IPS-15b (cell line): ENCODE data around the gene TMC6.
"Not testable (repeated sequence)": the region's sequence is repeated elsewhere in the genome, so short reads cannot be mapped to it uniquely, and the experiment has no call there.

Experiments
- H3K27me3 ChIP-seq: one replicate; pipeline ENCODE4 v1.6.1; 2013; ENCODE audit warnings: low read length; ENCODE audit not compliant: control insufficient read depth, insufficient read depth
- H3K36me3 ChIP-seq: one replicate; pipeline ENCODE4 v1.6.1; 2013; ENCODE audit warnings: low read length; ENCODE audit not compliant: control insufficient read depth, insufficient read depth
- H3K4me1 ChIP-seq: one replicate; pipeline ENCODE4 v1.6.1; 2013; ENCODE audit warnings: mild to moderate bottlenecking, low read length; ENCODE audit not compliant: control insufficient read depth, insufficient read depth
- H3K4me3 ChIP-seq: one replicate; pipeline ENCODE4 v1.5.1; 2013; ENCODE audit warnings: low read depth, low read length
- H3K9ac ChIP-seq: one replicate; pipeline ENCODE4 v1.6.1; 2013; ENCODE audit warnings: low read depth, mild to moderate bottlenecking, low read length
- H3K9me3 ChIP-seq: one replicate; pipeline ENCODE4 v1.6.1; 2013; ENCODE audit warnings: mild to moderate bottlenecking, low read length; ENCODE audit not compliant: control insufficient read depth, insufficient read depth

The TMC6 gene

GRCh38 chr17:78088529-78088928 is 40.0 kb downstream of the TMC6 start:
- no peaks in the 10 kb centered on the region for H3K27me3 ChIP-seq
- no peak overlapping the region for H3K9ac ChIP-seq
- no peaks in the 10 kb centered on the region for H3K4me1 ChIP-seq
- H3K9me3 ChIP-seq = no peaks in the 10 kb centered on the region
- H3K4me3 ChIP-seq = no peak overlapping the region
- peaks cover 18% of the 10 kb centered on the region for H3K36me3 ChIP-seq

- Histone ChIP-seq H3K4me1 (no peaks in the 10 kb centered on the region), H3K9me3 (no peaks in the 10 kb centered on the region), H3K9ac (no peak overlapping the region), H3K36me3 (peaks cover 15% of the 10 kb centered on the region), H3K27me3 (no peaks in the 10 kb centered on the region), H3K4me3 (no peak overlapping the region)
Observed at GRCh38 chr17:78086740-78087139, 41.8 kb downstream of the TMC6 start.

- H3K4me3 ChIP-seq = no peak overlapping the region
- no peaks in the 10 kb centered on the region for H3K9me3 ChIP-seq
- peaks cover 13% of the 10 kb centered on the region for H3K36me3 ChIP-seq
- H3K4me1 ChIP-seq = no peaks in the 10 kb centered on the region
- no peak overlapping the region for H3K9ac ChIP-seq
- H3K27me3 ChIP-seq = no peaks in the 10 kb centered on the region
Observed at GRCh38 chr17:78082988-78083387, 45.6 kb downstream of the TMC6 start.

DNA sequence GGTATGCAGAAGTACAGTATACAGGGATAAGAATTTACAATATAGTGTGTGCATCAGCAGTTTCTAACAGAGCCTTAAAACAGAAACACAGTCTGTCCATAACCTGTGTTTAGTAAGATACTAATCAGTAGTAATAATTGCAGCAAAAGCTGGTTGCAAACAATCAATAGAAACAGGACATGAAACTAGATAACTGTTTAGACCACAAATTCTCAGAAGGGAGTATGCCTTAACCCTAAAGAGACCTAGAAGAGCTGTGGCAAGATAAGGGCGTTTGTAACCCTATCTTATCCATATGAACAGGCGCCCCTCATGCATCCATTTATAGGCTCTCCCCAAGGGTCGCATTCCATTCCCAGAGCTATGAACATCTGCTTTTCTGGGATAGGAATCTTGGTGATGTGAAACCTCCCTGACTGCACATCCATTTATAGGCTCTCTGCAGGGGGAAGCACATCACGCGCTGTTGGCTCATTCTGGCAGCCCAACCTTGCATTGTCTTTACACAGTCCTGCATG is 46.1 kb downstream of the TMC6 start:
- H3K36me3 ChIP-seq = peaks cover 11% of the 10 kb centered on the region

DNA sequence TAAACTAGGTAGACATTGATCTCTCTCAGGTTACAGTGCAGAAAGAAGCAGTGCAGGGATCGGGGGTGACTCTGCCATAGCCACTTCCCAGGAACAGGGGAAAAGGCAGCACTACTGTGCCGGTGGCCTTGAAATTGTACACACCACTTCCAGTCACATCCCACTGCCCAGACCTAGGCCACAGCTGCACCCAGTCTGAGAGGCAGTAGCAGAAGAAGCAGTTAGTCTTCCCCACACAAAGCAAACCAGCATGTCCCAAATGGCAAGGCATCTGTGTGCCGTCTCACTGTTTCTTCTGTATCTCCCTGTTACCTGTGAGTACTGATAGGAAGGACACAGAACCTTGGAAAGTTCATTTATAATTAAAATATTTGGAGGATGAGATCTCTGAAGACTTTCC is 47.0 kb downstream of the TMC6 start:
- H3K9ac ChIP-seq = no peak overlapping the region
- peaks cover 3% of the 10 kb centered on the region for H3K36me3 ChIP-seq
- no peaks in the 10 kb centered on the region for H3K9me3 ChIP-seq
- H3K27me3 ChIP-seq = no peaks in the 10 kb centered on the region
- H3K4me3 ChIP-seq = no peak overlapping the region
- no peaks in the 10 kb centered on the region for H3K4me1 ChIP-seq

More for the DNA sequence above, 46.1 kb downstream of the TMC6 start:
- H3K4me3 ChIP-seq, H3K4me1 ChIP-seq, H3K9ac ChIP-seq, H3K9me3 ChIP-seq, H3K27me3 ChIP-seq: not testable (repeated sequence)

- Histone ChIP-seq H3K4me1 (no peaks in the 10 kb centered on the region), H3K9me3 (no peaks in the 10 kb centered on the region), H3K27me3 (no peaks in the 10 kb centered on the region), H3K9ac (no peak overlapping the region), H3K4me3 (no peak overlapping the region), H3K36me3 (peaks cover 9% of the 10 kb centered on the region)
Observed at GRCh38 chr17:78079253-78079652, 49.3 kb downstream of the TMC6 start.

DNA sequence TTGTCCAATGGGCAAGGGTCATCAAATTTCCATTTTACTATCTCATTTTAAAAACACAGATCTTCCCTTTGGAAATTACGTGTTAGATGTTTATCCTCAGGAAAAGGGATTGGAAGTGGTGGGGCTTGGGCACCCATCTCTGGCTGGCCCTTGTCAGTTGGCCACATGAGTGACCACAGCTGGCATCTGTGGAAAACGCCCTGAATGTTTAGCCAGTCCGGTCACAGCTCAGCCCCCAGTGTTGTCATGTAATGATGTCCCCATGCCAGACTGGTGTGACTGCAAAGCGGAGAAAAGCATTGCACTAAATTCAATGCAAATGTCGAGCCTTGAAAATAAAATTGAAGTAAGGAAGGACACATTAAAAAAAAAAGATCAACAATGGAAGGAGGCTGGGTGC is 53.0 kb downstream of the TMC6 start:
- H3K4me1 ChIP-seq = no peaks in the 10 kb centered on the region
- no peak overlapping the region for H3K4me3 ChIP-seq
- H3K36me3 ChIP-seq = peaks cover 12% of the 10 kb centered on the region
- H3K9me3 ChIP-seq = no peaks in the 10 kb centered on the region
- H3K27me3 ChIP-seq = no peaks in the 10 kb centered on the region
- H3K9ac ChIP-seq = no peak overlapping the region

DNA sequence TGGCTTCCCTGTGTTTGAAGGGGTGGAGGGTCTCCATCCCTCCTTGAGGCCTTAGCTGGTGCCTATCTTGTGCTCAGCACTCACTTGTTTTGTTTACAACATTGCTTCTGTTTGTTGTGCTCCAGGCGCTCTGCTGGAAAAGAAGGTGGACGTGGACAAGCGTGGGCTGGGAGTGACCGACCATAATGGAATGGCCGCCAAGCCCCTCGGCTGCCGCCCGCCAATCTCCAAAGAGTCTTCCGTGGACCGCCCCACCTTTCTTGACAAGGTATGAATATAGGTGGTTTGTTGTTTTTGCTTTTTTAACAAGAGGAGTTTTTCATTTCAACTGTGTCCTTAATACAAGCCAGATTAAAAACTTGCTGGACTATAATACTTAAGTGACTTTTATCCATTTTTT is 53.5 kb downstream of the TMC6 start:
- no peaks in the 10 kb centered on the region for H3K27me3 ChIP-seq
- no peaks in the 10 kb centered on the region for H3K4me1 ChIP-seq
- H3K4me3 ChIP-seq = no peak overlapping the region
- H3K9ac ChIP-seq = no peak overlapping the region
- peaks cover 12% of the 10 kb centered on the region for H3K36me3 ChIP-seq
- no peaks in the 10 kb centered on the region for H3K9me3 ChIP-seq

DNA sequence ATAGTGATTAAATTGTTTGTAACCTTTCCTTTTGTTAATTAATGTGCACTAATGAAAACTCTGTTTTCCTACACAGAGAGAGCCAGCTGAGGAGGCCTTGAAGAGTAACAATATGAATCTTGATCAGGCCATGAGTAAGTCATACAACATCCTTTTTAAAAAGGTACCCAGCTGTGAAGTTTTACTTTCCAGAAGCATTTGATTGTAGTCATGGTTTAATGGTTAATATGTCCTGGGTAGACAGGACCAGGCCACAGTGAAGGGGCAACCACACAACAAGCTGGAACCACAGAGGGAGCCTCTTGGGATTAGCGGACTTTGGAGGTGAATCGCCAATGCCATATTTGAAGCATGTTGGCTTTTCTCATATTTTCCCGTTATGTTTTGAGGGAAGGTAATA is 55.6 kb downstream of the TMC6 start:
- Histone ChIP-seq H3K4me1 (no peaks in the 10 kb centered on the region), H3K9ac (no peak overlapping the region), H3K27me3 (no peaks in the 10 kb centered on the region), H3K36me3 (peaks cover 13% of the 10 kb centered on the region), H3K9me3 (no peaks in the 10 kb centered on the region), H3K4me3 (no peak overlapping the region)

GRCh38 chr17:78069695-78070094 is 58.9 kb downstream of the TMC6 start:
- Histone ChIP-seq H3K9me3 (no peaks in the 10 kb centered on the region), H3K9ac (no peak overlapping the region), H3K4me3 (no peak overlapping the region), H3K4me1 (no peaks in the 10 kb centered on the region), H3K36me3 (peaks cover 5% of the 10 kb centered on the region), H3K27me3 (no peaks in the 10 kb centered on the region)

DNA sequence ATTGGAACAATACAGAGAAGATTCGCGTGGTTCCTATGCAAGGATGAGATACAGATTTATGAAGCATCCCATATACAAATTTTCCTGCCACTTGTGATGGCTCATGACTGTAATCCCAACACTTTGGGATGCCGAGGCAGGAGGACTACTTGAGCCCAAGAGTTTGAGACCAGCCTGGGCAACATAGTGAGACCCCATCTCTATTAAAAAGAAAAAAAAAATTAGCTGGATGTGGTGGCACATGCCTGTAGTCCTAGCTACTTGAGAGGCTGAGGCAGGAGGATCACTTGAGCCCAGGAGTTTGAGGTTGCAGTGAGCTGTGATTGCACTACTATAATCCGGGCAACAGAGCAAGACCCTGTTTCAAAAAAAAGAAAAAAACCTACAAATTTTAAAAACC is 61.6 kb downstream of the TMC6 start:
- not testable (repeated sequence) for H3K4me1 ChIP-seq, H3K9me3 ChIP-seq, H3K27me3 ChIP-seq, H3K4me3 ChIP-seq, H3K36me3 ChIP-seq, H3K9ac ChIP-seq

DNA sequence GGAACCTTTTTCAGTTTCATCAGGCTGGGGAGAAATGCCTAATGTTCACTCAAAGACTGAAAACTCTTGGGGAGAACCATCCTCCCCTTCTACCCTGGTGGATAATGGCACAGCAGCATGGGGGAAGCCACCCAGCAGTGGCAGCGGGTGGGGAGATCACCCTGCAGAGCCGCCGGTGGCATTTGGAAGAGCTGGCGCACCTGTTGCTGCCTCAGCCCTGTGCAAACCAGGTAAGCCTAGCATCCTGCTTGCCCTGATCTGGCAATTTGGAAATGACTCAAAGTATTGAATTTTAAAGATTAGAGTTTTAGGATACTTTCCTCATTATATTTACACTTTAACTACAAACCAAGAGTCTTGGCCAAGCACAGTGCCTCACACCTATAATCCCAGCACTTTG is 63.8 kb downstream of the TMC6 start:
- no peaks in the 10 kb centered on the region for H3K4me1 ChIP-seq
- no peaks in the 10 kb centered on the region for H3K27me3 ChIP-seq
- H3K9me3 ChIP-seq = no peaks in the 10 kb centered on the region
- no peak overlapping the region for H3K4me3 ChIP-seq
- no peak overlapping the region for H3K9ac ChIP-seq
- peaks cover 2% of the 10 kb centered on the region for H3K36me3 ChIP-seq

- no peaks in the 10 kb centered on the region for H3K9me3 ChIP-seq
- no peak overlapping the region for H3K9ac ChIP-seq
- H3K27me3 ChIP-seq = no peaks in the 10 kb centered on the region
- H3K4me1 ChIP-seq = no peaks in the 10 kb centered on the region
- H3K4me3 ChIP-seq = no peak overlapping the region
- peaks cover 2% of the 10 kb centered on the region for H3K36me3 ChIP-seq
Observed at GRCh38 chr17:78063489-78063888, 65.1 kb downstream of the TMC6 start.
